ENCODE results near the gene ADAMTSL3. TPM values are rescaled to one million over a fixed set of nuclear protein-coding genes. Genes with fewer than 3 reads are reported as not detected.

The ADAMTSL3 gene
- total RNA-seq, 3 donors from 2014 or later (not counting 1 experiment from before 2014, with no cell fraction given): 0.14 to 0.43 (median 0.25) TPM

DNA sequence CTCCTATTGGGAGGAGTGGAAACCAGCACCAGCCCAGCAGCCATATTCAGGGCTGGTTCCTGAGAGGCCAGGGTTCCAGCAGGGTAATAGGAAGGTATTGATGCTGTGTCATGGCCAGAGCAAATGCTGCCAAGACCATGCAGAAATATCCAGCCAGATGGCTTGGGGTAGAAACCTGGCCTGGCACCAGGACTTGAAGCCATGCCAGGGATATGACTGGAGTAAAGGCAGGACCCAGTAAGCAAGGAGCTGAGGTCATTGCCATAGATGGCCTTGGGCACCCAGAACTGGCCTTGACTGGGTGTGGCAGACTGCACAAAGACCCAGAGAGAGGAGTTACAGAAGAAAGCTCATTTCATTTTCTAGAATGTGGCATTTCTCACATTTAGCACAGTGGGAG is 324.1 kb downstream of the ADAMTSL3 start:
- no peaks in the 10 kb centered on the region for H3K4me1 ChIP-seq (ENCODE audit: control insufficient read depth, insufficient read depth, low read length)
- H3K9me3 ChIP-seq (ENCODE audit: control insufficient read depth, insufficient read depth, low read length): no peaks in the 10 kb centered on the region
- Mint-ChIP-seq H3K36me3 (no peaks in the 10 kb centered on the region), H3K27me3 (ENCODE audit: low read depth in 2 of 2) (no peaks in the 10 kb centered on the region), H3K4me1 (no peaks in the 10 kb centered on the region), H3K4me3 (no peak overlapping the region), H3K9me3 (peaks cover 0 to 2% of the 10 kb centered on the region in 2 donors), H3K27ac (no peak overlapping the region)
- no peaks in the 10 kb centered on the region for H3K36me3 ChIP-seq (ENCODE audit: control insufficient read depth, insufficient read depth, low read length)
- ATAC-seq (no peak), DNase-seq (no peak)
- intact Hi-C loops (cut with micrococcal nuclease): no loop called here
- H3K27ac ChIP-seq (ENCODE audit: low read length): no peak overlapping the region
- no peak overlapping the region for H3K4me3 ChIP-seq (ENCODE audit: low read length)
- H3K27me3 ChIP-seq (ENCODE audit: control insufficient read depth, insufficient read depth, low read length): no peaks in the 10 kb centered on the region
- TF ChIP-seq, protein P1, sequence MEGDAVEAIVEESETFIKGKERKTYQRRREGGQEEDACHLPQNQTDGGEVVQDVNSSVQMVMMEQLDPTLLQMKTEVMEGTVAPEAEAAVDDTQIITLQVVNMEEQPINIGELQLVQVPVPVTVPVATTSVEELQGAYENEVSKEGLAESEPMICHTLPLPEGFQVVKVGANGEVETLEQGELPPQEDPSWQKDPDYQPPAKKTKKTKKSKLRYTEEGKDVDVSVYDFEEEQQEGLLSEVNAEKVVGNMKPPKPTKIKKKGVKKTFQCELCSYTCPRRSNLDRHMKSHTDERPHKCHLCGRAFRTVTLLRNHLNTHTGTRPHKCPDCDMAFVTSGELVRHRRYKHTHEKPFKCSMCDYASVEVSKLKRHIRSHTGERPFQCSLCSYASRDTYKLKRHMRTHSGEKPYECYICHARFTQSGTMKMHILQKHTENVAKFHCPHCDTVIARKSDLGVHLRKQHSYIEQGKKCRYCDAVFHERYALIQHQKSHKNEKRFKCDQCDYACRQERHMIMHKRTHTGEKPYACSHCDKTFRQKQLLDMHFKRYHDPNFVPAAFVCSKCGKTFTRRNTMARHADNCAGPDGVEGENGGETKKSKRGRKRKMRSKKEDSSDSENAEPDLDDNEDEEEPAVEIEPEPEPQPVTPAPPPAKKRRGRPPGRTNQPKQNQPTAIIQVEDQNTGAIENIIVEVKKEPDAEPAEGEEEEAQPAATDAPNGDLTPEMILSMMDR (IDR thresholded peaks at IDR 0.05): no peak

DNA sequence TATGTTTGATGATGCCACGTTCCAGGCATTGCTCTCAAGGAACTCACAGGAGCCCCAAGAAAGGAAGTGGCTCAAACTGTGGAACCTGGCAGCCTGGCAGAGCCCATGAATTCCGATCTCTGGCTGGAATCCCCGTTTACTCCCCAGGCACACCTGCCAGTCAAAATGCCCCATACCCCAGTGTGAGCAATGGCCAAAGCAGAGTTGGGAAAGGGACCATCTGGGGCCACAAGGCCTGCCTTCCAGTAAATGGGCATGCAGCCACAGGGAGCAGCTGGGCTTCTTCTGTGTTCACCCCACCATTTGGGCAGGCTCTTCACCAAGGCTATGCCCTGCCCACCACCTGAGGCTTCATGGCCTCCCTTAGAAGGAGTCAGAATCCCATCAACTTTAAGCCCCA is 324.7 kb downstream of the ADAMTSL3 start:
- 69% methylated on average over 3 of the region's 3 CpGs for WGBS (ENCODE audit: insufficient coverage)
- no peaks in the 10 kb centered on the region for H3K27me3 ChIP-seq (ENCODE audit: control insufficient read depth, insufficient read depth, low read length)
- no peaks in the 10 kb centered on the region for H3K4me1 Mint-ChIP-seq

DNA sequence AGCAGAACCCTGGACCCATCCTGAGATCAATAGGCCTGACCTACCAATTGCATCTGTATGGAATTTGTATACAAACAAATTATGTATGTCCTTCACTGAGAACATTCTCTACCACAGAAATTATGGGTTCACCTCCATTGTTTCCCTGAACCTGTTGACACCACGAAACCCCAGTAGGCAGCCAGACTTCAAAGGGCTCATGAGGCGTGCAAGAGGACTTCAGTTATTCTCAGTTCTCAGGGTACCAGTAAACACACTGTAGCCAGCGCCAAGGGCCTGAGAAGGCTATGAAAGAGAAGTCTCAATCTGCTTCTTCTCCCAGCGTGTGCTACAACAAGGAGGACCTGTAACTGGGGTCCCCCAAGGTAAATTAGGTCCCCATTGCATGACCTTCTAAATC is 326.7 kb downstream of the ADAMTSL3 start:
- H3K4me1 ChIP-seq (ENCODE audit: control insufficient read depth, insufficient read depth, low read length): no peaks in the 10 kb centered on the region
- no peak for ATAC-seq
- no peak for DNase-seq
- 85% methylated on average over 4 of the region's 4 CpGs for WGBS (ENCODE audit: insufficient coverage)
- Mint-ChIP-seq H3K36me3 (no peaks in the 10 kb centered on the region), H3K9me3 (peaks cover 0 to 2% of the 10 kb centered on the region in 2 donors), H3K4me3 (no peak overlapping the region), H3K4me1 (no peaks in the 10 kb centered on the region), H3K27ac (no peak overlapping the region), H3K27me3 (ENCODE audit: low read depth in 2 of 2) (no peaks in the 10 kb centered on the region)
- no peaks in the 10 kb centered on the region for H3K27me3 ChIP-seq (ENCODE audit: control insufficient read depth, insufficient read depth, low read length)
- intact Hi-C loops (cut with micrococcal nuclease): no loop called here
- H3K4me3 ChIP-seq (ENCODE audit: low read length): no peak overlapping the region
- H3K27ac ChIP-seq (ENCODE audit: low read length): no peak overlapping the region
- H3K36me3 ChIP-seq (ENCODE audit: control insufficient read depth, insufficient read depth, low read length): no peaks in the 10 kb centered on the region
- TF ChIP-seq, protein P1 (IDR thresholded peaks at IDR 0.05): no peak
- no peaks in the 10 kb centered on the region for H3K9me3 ChIP-seq (ENCODE audit: control insufficient read depth, insufficient read depth, low read length)

More for the DNA sequence above, 324.7 kb downstream of the ADAMTSL3 start:
- TF ChIP-seq, protein P1 (IDR thresholded peaks at IDR 0.05): no peak
- H3K27ac Mint-ChIP-seq: no peak overlapping the region
- ATAC-seq (no peak), DNase-seq (no peak)
- H3K27me3 Mint-ChIP-seq (ENCODE audit: low read depth in 2 of 2): no peaks in the 10 kb centered on the region
- intact Hi-C loops (cut with micrococcal nuclease): no loop called here
- Histone ChIP-seq H3K36me3 (ENCODE audit: control insufficient read depth, insufficient read depth, low read length) (no peaks in the 10 kb centered on the region), H3K27ac (ENCODE audit: low read length) (no peak overlapping the region), H3K9me3 (ENCODE audit: control insufficient read depth, insufficient read depth, low read length) (no peaks in the 10 kb centered on the region), H3K4me1 (ENCODE audit: control insufficient read depth, insufficient read depth, low read length) (no peaks in the 10 kb centered on the region), H3K4me3 (ENCODE audit: low read length) (no peak overlapping the region)
- no peaks in the 10 kb centered on the region for H3K36me3 Mint-ChIP-seq
- peaks cover 0 to 2% of the 10 kb centered on the region in 2 donors for H3K9me3 Mint-ChIP-seq
- H3K4me3 Mint-ChIP-seq: no peak overlapping the region

- H3K9me3 Mint-ChIP-seq: no peaks in the 10 kb centered on the region
- DNase-seq (no peak), ATAC-seq (no peak)
- no peaks in the 10 kb centered on the region for H3K27me3 Mint-ChIP-seq (ENCODE audit: low read depth in 2 of 2)
- no peak overlapping the region for H3K4me3 Mint-ChIP-seq
- Histone ChIP-seq H3K9me3 (ENCODE audit: control insufficient read depth, insufficient read depth, low read length) (no peaks in the 10 kb centered on the region), H3K4me1 (ENCODE audit: control insufficient read depth, insufficient read depth, low read length) (no peaks in the 10 kb centered on the region), H3K27ac (ENCODE audit: low read length) (no peak overlapping the region), H3K36me3 (ENCODE audit: control insufficient read depth, insufficient read depth, low read length) (no peaks in the 10 kb centered on the region), H3K4me3 (ENCODE audit: low read length) (no peak overlapping the region), H3K27me3 (ENCODE audit: control insufficient read depth, insufficient read depth, low read length) (no peaks in the 10 kb centered on the region)
- TF ChIP-seq, protein P1 (IDR thresholded peaks at IDR 0.05): no peak
- no peaks in the 10 kb centered on the region for H3K4me1 Mint-ChIP-seq
- H3K27ac Mint-ChIP-seq: no peak overlapping the region
- intact Hi-C loops (cut with micrococcal nuclease): no loop called here
- no peaks in the 10 kb centered on the region for H3K36me3 Mint-ChIP-seq
- 95% methylated on average over 6 of the region's 6 CpGs for WGBS (ENCODE audit: insufficient coverage)
Observed at GRCh38 chr15:83982748-83983147, 328.8 kb downstream of the ADAMTSL3 start.
